Measurements from ENCODE around the gene SLC13A5. TPM values are rescaled to one million over a fixed set of nuclear protein-coding genes. Genes with fewer than 3 reads are reported as not detected.
"Not testable (repeated sequence)": the region's sequence is repeated elsewhere in the genome, so short reads cannot be mapped to it uniquely, and the experiment has no call there.

SLC13A5 gene
- total RNA-seq, 3 donors from 2014 or later = 0.13 TPM; not detected in 2

DNA sequence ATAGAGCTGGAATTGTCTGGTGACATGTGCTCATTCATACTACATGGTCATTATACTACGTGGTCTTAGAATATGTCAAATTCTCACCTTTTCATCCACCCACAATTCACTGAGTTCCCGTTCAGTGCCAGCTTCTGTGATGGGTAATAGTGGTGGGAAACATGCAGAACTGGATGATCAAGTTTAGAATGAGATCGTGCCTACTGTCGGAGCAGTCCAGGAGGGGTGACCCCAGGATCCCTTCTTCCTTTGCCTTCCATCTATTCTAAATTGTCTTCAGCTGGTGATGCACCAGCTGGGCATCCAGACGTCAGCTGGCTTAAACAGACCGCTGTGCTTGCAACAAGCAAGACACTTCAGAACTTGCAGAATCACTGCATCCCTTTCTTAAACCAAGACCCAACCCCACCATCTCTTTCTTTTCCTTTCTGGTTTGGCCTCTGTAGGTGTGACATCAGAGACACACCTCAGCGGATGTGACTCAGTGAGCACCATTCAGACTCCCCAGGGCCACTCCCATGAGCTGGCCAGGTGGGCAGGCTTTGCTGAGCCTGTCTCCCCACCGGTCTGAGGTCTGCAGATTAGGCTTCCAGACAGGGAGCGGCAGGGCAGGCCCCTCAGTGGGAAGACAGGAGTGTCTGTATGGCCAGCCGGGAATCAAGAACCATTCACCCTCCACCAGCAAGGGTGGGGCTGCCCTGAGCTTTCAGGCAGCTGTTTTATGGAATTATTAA, 43.5 kb downstream of the SLC13A5 start:
- ATAC-seq (no peak), DNase-seq (no peak)
- H3K4me1 Mint-ChIP-seq (ENCODE audit: low read depth) = peaks cover 9% of the 10 kb centered on the region
- no peaks in the 10 kb centered on the region for H3K36me3 Mint-ChIP-seq (ENCODE audit: insufficient read depth)
- no peaks in the 10 kb centered on the region for H3K9me3 Mint-ChIP-seq
- H3K4me3 Mint-ChIP-seq = no peak overlapping the region
- H3K27me3 Mint-ChIP-seq (ENCODE audit: low read depth) = no peaks in the 10 kb centered on the region

DNA sequence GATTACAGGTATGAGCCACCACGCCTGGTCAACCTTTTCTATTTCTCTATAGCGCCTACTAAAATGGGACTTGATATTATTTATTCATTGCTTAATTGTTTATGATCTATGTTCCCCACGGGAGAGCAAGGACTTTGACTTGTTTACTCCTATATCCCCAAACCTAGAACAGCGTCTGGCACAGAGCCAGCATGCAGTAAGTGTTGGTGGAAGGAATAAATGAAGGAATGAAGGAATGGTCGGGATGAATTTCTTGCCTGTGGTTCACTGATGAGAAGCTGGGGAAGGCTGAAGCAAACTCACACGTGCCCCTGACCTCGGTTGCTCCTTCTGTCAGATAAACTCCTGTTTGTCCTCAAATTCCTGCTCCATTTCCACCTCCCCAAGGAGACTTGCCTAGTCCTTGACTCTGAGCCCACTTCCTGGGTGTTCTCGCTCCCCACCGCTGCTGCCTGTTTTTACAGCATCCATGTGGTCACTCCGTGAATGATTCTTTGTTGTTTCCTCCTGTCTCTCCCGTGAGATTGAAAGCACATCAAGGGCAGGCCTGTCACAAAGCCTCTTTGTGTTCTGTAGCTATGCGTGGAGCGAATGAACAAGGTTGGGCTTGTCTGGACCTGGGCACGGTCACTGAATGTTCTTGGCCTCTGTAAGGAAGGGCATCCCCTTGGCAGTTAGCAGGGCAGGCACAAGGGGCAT, 44.3 kb downstream of the SLC13A5 start:
- H3K9me3 Mint-ChIP-seq = no peaks in the 10 kb centered on the region
- peaks cover 9% of the 10 kb centered on the region for H3K4me1 Mint-ChIP-seq (ENCODE audit: low read depth)
- no peaks in the 10 kb centered on the region for H3K27me3 Mint-ChIP-seq (ENCODE audit: low read depth)
- H3K4me3 Mint-ChIP-seq = no peak overlapping the region
- no peak for DNase-seq
- no peaks in the 10 kb centered on the region for H3K36me3 Mint-ChIP-seq (ENCODE audit: insufficient read depth)
- ATAC-seq = no peak

GRCh38 chr17:6668219-6668618, 45.0 kb downstream of the SLC13A5 start:
- Mint-ChIP-seq H3K27me3 (ENCODE audit: low read depth) (no peaks in the 10 kb centered on the region), H3K4me3 (no peak overlapping the region), H3K4me1 (ENCODE audit: low read depth) (peaks cover 9% of the 10 kb centered on the region), H3K36me3 (ENCODE audit: insufficient read depth) (no peaks in the 10 kb centered on the region), H3K9me3 (no peaks in the 10 kb centered on the region)
- ATAC-seq (no peak), DNase-seq (no peak)

- Mint-ChIP-seq H3K36me3 (ENCODE audit: insufficient read depth) (no peaks in the 10 kb centered on the region), H3K4me3 (no peak overlapping the region), H3K9me3 (no peaks in the 10 kb centered on the region), H3K4me1 (ENCODE audit: low read depth) (peaks cover 9% of the 10 kb centered on the region), H3K27me3 (ENCODE audit: low read depth) (no peaks in the 10 kb centered on the region)
- ATAC-seq (no peak), DNase-seq (no peak)
Measured at GRCh38 chr17:6667516-6667915, 45.7 kb downstream of the SLC13A5 start.

GRCh38 chr17:6666557-6666956, 46.6 kb downstream of the SLC13A5 start:
- H3K4me1 Mint-ChIP-seq (ENCODE audit: low read depth) = peaks cover 10% of the 10 kb centered on the region
- DNase-seq (no peak), ATAC-seq (no peak)
- no peaks in the 10 kb centered on the region for H3K36me3 Mint-ChIP-seq (ENCODE audit: insufficient read depth)
- H3K9me3 Mint-ChIP-seq = no peaks in the 10 kb centered on the region
- no peaks in the 10 kb centered on the region for H3K27me3 Mint-ChIP-seq (ENCODE audit: low read depth)
- no peak overlapping the region for H3K4me3 Mint-ChIP-seq

GRCh38 chr17:6666077-6666521, 47.1 kb downstream of the SLC13A5 start:
- Mint-ChIP-seq H3K4me3 (no peak overlapping the region), H3K27me3 (ENCODE audit: low read depth) (no peaks in the 10 kb centered on the region), H3K36me3 (ENCODE audit: insufficient read depth) (no peaks in the 10 kb centered on the region), H3K4me1 (ENCODE audit: low read depth) (peaks cover 15% of the 10 kb centered on the region), H3K9me3 (no peaks in the 10 kb centered on the region)
- ATAC-seq (peak; percentile 66 to 80), DNase-seq (peak; percentile 33)

DNA sequence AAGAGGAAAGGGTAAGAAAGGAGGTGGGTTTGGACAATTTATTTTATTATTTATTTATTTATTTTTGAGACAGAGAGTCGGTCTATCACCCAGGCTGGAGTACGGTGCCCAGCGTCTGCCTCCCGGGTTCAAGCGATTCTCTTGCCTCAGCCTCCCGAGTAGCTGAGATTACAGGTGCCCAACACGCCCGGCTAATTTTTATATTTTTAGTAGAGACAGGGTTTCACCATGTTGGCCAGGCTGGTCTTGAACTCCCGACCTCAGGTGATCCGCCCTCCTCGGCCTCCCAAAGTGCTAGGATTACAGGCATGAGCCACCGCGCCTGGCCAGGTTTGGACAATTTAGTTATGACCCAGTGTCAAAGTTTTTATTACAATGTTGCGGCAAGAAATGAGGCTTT, 50.0 kb downstream of the SLC13A5 start:
- not testable (repeated sequence) for H3K27me3 Mint-ChIP-seq (ENCODE audit: low read depth); ATAC-seq; H3K4me3 Mint-ChIP-seq; DNase-seq; H3K36me3 Mint-ChIP-seq (ENCODE audit: insufficient read depth); H3K9me3 Mint-ChIP-seq
- peaks cover 28% of the 10 kb centered on the region for H3K4me1 Mint-ChIP-seq (ENCODE audit: low read depth)

- no peak for DNase-seq
- Mint-ChIP-seq H3K4me3 (no peak overlapping the region), H3K4me1 (ENCODE audit: low read depth) (peaks cover 35% of the 10 kb centered on the region), H3K27me3 (ENCODE audit: low read depth) (no peaks in the 10 kb centered on the region), H3K9me3 (no peaks in the 10 kb centered on the region), H3K36me3 (ENCODE audit: insufficient read depth) (no peaks in the 10 kb centered on the region)
- ATAC-seq = no peak
Measured at GRCh38 chr17:6661464-6661848, 51.7 kb downstream of the SLC13A5 start.

DNA sequence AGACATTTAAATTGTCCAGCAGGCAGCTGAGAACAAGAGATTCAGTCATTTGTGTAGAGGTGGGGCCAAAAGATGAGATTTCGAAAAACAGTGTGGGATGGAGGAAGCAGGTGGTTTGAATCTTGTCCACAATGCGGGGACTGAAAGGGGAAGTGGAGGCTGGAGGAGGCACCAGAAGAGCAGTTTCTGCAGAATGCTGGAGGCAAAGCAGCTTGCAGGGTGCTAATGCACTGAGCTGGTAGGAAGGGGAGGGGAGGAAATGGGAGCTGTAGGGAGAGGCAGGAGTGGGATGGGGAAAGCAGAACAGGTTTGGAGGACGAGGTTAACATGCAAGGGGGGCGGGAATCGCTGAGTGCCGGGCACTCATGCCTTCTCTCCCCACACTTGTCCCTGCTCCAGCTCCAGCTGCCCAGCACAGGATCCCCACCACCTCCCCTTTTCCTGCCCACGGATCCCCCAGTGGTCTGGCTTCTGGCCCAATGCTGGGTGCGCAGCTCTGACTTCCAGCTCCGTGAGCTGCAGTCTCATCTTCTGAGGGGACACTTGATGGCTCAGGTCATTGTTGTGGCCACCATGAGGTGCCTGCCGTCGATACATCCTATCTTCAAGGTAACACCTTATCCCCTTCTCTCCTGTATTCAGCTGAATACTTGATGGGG, 52.2 kb downstream of the SLC13A5 start:
- no peak for DNase-seq
- H3K4me1 Mint-ChIP-seq (ENCODE audit: low read depth) = peaks cover 33% of the 10 kb centered on the region
- no peaks in the 10 kb centered on the region for H3K9me3 Mint-ChIP-seq
- no peak overlapping the region for H3K4me3 Mint-ChIP-seq
- no peak for ATAC-seq
- no peaks in the 10 kb centered on the region for H3K36me3 Mint-ChIP-seq (ENCODE audit: insufficient read depth)
- no peaks in the 10 kb centered on the region for H3K27me3 Mint-ChIP-seq (ENCODE audit: low read depth)

- no peaks in the 10 kb centered on the region for H3K9me3 Mint-ChIP-seq
- peaks cover 38% of the 10 kb centered on the region for H3K4me1 Mint-ChIP-seq (ENCODE audit: low read depth)
- no peaks in the 10 kb centered on the region for H3K36me3 Mint-ChIP-seq (ENCODE audit: insufficient read depth)
- DNase-seq (no peak), ATAC-seq (no peak)
- H3K4me3 Mint-ChIP-seq = no peak overlapping the region
- H3K27me3 Mint-ChIP-seq (ENCODE audit: low read depth) = no peaks in the 10 kb centered on the region
Measured at GRCh38 chr17:6660101-6660500, 53.1 kb downstream of the SLC13A5 start.

DNA sequence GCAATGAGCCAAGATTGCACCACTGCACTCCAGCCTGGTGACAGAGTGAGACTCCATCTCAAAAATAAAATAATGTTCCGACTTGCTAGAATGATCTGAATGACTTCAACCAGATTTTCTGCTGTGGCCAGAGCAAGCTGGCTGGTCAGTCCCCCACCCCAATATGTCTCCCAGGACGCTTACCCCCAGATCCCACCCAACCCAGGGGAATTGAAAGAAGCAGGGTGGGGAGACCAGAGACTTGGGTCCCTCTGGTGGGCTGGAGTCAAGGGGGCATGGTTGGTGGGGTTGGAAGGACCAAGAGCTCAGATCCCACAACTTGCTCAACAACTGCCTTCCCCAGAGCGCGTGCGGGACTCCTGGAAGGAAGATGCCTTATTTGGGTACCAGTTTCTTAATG, 54.8 kb downstream of the SLC13A5 start:
- Mint-ChIP-seq H3K4me1 (ENCODE audit: low read depth) (peaks cover 48% of the 10 kb centered on the region), H3K4me3 (peak overlapping the region; percentile 86)
- H3K36me3 Mint-ChIP-seq (ENCODE audit: insufficient read depth); H3K9me3 Mint-ChIP-seq; H3K27me3 Mint-ChIP-seq (ENCODE audit: low read depth); ATAC-seq; DNase-seq: not testable (repeated sequence)

- peaks cover 54% of the 10 kb centered on the region for H3K4me1 Mint-ChIP-seq (ENCODE audit: low read depth)
- no peak for ATAC-seq
Measured at GRCh38 chr17:6657633-6658287, 55.4 kb downstream of the SLC13A5 start.

DNA sequence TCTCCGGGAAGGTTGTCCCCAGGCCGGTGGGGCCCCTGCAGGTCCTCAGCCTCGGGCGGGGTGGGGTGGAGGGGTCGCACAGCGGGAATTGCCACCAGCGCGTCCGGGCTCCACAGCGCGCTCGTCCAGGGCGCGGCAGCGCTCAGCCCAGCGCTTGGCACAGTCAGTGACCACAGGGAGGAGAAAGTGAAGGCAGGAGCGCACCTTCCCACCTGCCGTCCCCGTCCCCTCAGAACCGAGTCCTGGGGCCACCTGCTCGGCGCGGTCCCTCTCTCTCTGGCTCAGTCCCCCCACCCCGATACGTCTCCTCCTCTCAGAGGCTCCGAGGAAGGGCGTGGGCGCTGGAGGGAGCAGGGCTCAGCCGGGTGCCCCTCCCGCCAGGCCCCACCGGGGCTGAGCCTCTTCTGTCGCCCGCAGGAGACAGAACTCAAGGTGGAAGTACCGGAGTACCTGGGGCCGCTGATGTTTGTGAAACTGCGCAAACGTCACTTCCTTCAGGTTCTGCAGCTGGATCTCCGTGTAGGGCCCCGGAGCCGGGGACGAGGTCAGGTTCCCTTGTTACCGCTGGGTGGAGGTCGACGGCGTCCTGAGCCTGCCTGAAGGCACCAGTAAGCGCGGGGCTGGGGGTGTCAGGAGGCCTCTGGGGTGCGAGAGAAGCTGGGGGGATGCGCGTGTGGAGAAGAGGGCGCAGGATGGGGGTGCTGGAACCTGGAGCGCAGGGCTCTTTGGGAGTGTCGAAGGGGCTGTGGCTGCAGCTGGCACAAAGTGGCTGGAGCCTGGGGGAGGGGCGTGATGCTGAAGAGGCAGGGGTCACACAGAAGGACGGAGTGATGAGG, 56.2 kb downstream of the SLC13A5 start:
- peak overlapping the region; percentile 86 for H3K4me3 Mint-ChIP-seq
- not testable (repeated sequence) for H3K9me3 Mint-ChIP-seq; H3K36me3 Mint-ChIP-seq (ENCODE audit: insufficient read depth); H3K27me3 Mint-ChIP-seq (ENCODE audit: low read depth)
- ATAC-seq (peak; percentile 81 to 84), DNase-seq (peak; percentile 48)
- peaks cover 62% of the 10 kb centered on the region for H3K4me1 Mint-ChIP-seq (ENCODE audit: low read depth)

More at GRCh38 chr17:6657633-6658287, 55.4 kb downstream of the SLC13A5 start:
- peak overlapping the region; percentile 86 for H3K4me3 Mint-ChIP-seq
- no peaks in the 10 kb centered on the region for H3K27me3 Mint-ChIP-seq (ENCODE audit: low read depth)
- H3K36me3 Mint-ChIP-seq (ENCODE audit: insufficient read depth) = peaks cover 2% of the 10 kb centered on the region
- H3K9me3 Mint-ChIP-seq = no peaks in the 10 kb centered on the region
- DNase-seq = no peak
